ENCODE results near the gene PRRC2C. TPM values are rescaled to one million over a fixed set of nuclear protein-coding genes. Genes with fewer than 3 reads are reported as not detected.
A peak's percentile ranks its signal among the peaks of the same experiment; 100 is the strongest.
"Not testable (repeated sequence)": the region's sequence is repeated elsewhere in the genome, so short reads cannot be mapped to it uniquely, and the experiment has no call there.

The PRRC2C gene
- 100 to 1,000 TPM; 229 to 238 TPM for total RNA-seq

GRCh38 chr1:171485375-171486047 lies at the start of gene PRRC2C:
Gene PRRC2C (plus strand): TSS chr1:171485530. CDS start chr1:171512089, 26,559 bp downstream.
- peaks cover 42% of the 10 kb centered on the region for H3K4me1 Mint-ChIP-seq (ENCODE audit: low read depth)
- intact Hi-C loops (cut with micrococcal nuclease): loop anchor here (2.0 kb wide), 1 partner anchor 19 kb away; no protein-coding TSS in a partner anchor

GRCh38 chr1:171438441-171438840 lies 46.9 kb upstream of the PRRC2C start:
- Mint-ChIP-seq H3K36me3 (ENCODE audit: low read depth) (no peaks in the 10 kb centered on the region), H3K9me3 (no peaks in the 10 kb centered on the region), H3K4me1 (ENCODE audit: low read depth) (peaks cover 14% of the 10 kb centered on the region), H3K27ac (no peak overlapping the region), H3K4me3 (no peak overlapping the region), H3K27me3 (no peaks in the 10 kb centered on the region)
- no peak for ATAC-seq
- DNase-seq: no peak
- ChIA-PET CTCF (no interaction called here), POLR2A (no interaction called here)
- intact Hi-C loops (cut with micrococcal nuclease): no loop called here
- no peak for TF ChIP-seq CTCF (IDR thresholded peaks at IDR 0.05)

More at GRCh38 chr1:171485375-171486047, at the start of gene PRRC2C:
- Mint-ChIP-seq H3K27me3 (no peaks in the 10 kb centered on the region), H3K9me3 (no peaks in the 10 kb centered on the region), H3K27ac (peak within 1 kb of the TSS; percentile 92), H3K36me3 (ENCODE audit: low read depth) (peaks cover 36% of the 10 kb centered on the region), H3K4me3 (peak within 1 kb of the TSS; percentile 81)
- POLR2A ChIA-PET: interaction anchor here (0.5 to 3.1 kb wide), 20 partner anchors 8 to 256 kb away, joined by 3 to 28 read pairs (median 4); partner anchors contain the start of gene VAMP4
- DNase-seq (peak; percentile 96), ATAC-seq (peak; percentile 88)
- TF ChIP-seq CTCF (IDR thresholded peaks at IDR 0.05): peak; percentile 8
- CTCF ChIA-PET: interaction anchor here (0.6 to 3.1 kb wide), 24 partner anchors 9 to 258 kb away, joined by 3 to 32 read pairs (median 5); partner anchors contain the start of genes FMO4 and VAMP4

GRCh38 chr1:171440201-171440600 lies 45.1 kb upstream of the PRRC2C start:
- H3K4me3 Mint-ChIP-seq; ATAC-seq; H3K4me1 Mint-ChIP-seq (ENCODE audit: low read depth); POLR2A ChIA-PET; H3K36me3 Mint-ChIP-seq (ENCODE audit: low read depth); H3K27me3 Mint-ChIP-seq; CTCF ChIA-PET; DNase-seq; H3K27ac Mint-ChIP-seq; H3K9me3 Mint-ChIP-seq; intact Hi-C loops (cut with micrococcal nuclease): not testable (repeated sequence)

- CTCF ChIA-PET: not testable (repeated sequence)
Measured at GRCh38 chr1:171441278-171441895, 43.9 kb upstream of the PRRC2C start.

GRCh38 chr1:171446386-171446785 lies 38.9 kb upstream of the PRRC2C start:
- H3K27ac Mint-ChIP-seq: no peak overlapping the region
- DNase-seq (no peak), ATAC-seq (no peak)
- H3K4me3 Mint-ChIP-seq: no peak overlapping the region
- H3K9me3 Mint-ChIP-seq: no peaks in the 10 kb centered on the region
- no peaks in the 10 kb centered on the region for H3K4me1 Mint-ChIP-seq (ENCODE audit: low read depth)
- ChIA-PET POLR2A (no interaction called here), CTCF (no interaction called here)
- H3K27me3 Mint-ChIP-seq: peaks cover 5% of the 10 kb centered on the region
- intact Hi-C loops (cut with micrococcal nuclease): no loop called here
- no peaks in the 10 kb centered on the region for H3K36me3 Mint-ChIP-seq (ENCODE audit: low read depth)
- TF ChIP-seq CTCF (IDR thresholded peaks at IDR 0.05): no peak

More at GRCh38 chr1:171441278-171441895, 43.9 kb upstream of the PRRC2C start:
- H3K36me3 Mint-ChIP-seq (ENCODE audit: low read depth); H3K27me3 Mint-ChIP-seq; H3K4me3 Mint-ChIP-seq; DNase-seq; H3K4me1 Mint-ChIP-seq (ENCODE audit: low read depth); H3K9me3 Mint-ChIP-seq; H3K27ac Mint-ChIP-seq; POLR2A ChIA-PET; ATAC-seq; intact Hi-C loops (cut with micrococcal nuclease): not testable (repeated sequence)

GRCh38 chr1:171455967-171456366 lies 29.4 kb upstream of the PRRC2C start:
- ChIA-PET CTCF (no interaction called here), POLR2A (no interaction called here)
- Mint-ChIP-seq H3K27ac (no peak overlapping the region), H3K9me3 (no peaks in the 10 kb centered on the region), H3K27me3 (peaks cover 10% of the 10 kb centered on the region), H3K36me3 (ENCODE audit: low read depth) (no peaks in the 10 kb centered on the region), H3K4me1 (ENCODE audit: low read depth) (no peaks in the 10 kb centered on the region), H3K4me3 (no peak overlapping the region)
- no peak for TF ChIP-seq CTCF (IDR thresholded peaks at IDR 0.05)
- DNase-seq: no peak
- ATAC-seq: no peak
- intact Hi-C loops (cut with micrococcal nuclease): no loop called here
